Neural progenitor cell (in vitro differentiated cells): ENCODE results near the gene PTPRN2.

Source experiments
- EZH2 ChIP-seq: fragments of 200-600 bp; sonication (generic); IDR thresholded peaks from 2 replicates; pipeline ENCODE4 v1.6.1; 2017; ENCODE audit warnings: antibody characterized with exemption, mild to moderate bottlenecking, moderate library complexity
- TF ChIP-seq, protein P1 (sequence below): fragments of 200-600 bp; sonication (generic); IDR thresholded peaks from 2 replicates; pipeline ENCODE4 v1.5.1; 2017; ENCODE audit warnings: antibody characterized with exemption, mild to moderate bottlenecking

- TF ChIP-seq, protein P1, sequence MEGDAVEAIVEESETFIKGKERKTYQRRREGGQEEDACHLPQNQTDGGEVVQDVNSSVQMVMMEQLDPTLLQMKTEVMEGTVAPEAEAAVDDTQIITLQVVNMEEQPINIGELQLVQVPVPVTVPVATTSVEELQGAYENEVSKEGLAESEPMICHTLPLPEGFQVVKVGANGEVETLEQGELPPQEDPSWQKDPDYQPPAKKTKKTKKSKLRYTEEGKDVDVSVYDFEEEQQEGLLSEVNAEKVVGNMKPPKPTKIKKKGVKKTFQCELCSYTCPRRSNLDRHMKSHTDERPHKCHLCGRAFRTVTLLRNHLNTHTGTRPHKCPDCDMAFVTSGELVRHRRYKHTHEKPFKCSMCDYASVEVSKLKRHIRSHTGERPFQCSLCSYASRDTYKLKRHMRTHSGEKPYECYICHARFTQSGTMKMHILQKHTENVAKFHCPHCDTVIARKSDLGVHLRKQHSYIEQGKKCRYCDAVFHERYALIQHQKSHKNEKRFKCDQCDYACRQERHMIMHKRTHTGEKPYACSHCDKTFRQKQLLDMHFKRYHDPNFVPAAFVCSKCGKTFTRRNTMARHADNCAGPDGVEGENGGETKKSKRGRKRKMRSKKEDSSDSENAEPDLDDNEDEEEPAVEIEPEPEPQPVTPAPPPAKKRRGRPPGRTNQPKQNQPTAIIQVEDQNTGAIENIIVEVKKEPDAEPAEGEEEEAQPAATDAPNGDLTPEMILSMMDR: no peak
- no peak for TF ChIP-seq EZH2
Observed at GRCh38 chr7:158139499-158139898, 448.1 kb downstream of the PTPRN2 start.
